Measurements from ENCODE around the gene ASCL4.
"Not testable (repeated sequence)": the region's sequence is repeated elsewhere in the genome, so short reads cannot be mapped to it uniquely, and the experiment has no call there.

ASCL4 gene

GRCh38 chr12:107774349-107775029, at the start of gene ASCL4:
Gene ASCL4 (plus strand): TSS chr12:107774704. CDS start chr12:107775219, 515 bp downstream.
- DNase-seq (ENCODE audit: low read depth in 2 of 2, low spot score in 1 of 2), result no peak

GRCh38 chr12:107727327-107727726, 47.2 kb upstream of the ASCL4 start:
- DNase-seq (ENCODE audit: low read depth in 2 of 2, low spot score in 1 of 2), result not testable (repeated sequence)

- not testable (repeated sequence) for DNase-seq (ENCODE audit: low read depth in 2 of 2, low spot score in 1 of 2)
Measured at GRCh38 chr12:107727742-107728141, 46.8 kb upstream of the ASCL4 start.

DNA sequence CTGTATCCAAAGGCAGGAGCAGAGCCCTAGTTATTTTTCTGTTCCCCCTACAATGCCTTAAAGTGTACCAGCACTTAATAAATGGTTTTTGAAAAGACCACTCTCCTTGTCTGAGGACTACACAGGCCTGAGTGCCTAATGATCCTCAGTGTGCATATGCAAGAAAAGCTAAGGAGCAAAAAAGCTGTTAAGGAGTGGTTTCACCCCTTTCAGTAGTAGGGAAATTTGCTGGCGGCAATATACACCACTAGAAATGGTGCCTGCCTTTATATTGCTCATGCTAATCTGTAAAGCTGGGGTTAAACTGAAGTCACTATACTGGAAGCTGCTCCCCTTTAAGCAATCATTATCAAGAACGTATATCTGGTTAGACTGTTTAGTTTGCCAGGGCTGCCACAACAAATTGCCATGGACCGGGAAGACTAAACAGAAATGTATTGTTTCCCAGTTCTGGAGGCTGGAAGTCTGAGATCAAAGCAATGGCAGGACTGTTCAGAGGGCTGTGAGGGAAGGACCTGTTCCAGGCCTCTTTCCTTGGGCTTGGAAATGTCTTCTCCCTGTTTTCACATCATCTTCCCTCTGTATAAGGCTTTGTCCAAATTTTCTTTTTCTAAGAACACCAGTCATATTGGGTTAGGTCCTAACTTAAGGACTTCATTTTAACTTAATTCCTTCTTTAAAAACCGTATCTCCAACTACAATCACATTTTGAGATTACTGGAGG, 43.7 kb upstream of the ASCL4 start:
- no peak for DNase-seq (ENCODE audit: low read depth in 2 of 2, low spot score in 1 of 2)

DNA sequence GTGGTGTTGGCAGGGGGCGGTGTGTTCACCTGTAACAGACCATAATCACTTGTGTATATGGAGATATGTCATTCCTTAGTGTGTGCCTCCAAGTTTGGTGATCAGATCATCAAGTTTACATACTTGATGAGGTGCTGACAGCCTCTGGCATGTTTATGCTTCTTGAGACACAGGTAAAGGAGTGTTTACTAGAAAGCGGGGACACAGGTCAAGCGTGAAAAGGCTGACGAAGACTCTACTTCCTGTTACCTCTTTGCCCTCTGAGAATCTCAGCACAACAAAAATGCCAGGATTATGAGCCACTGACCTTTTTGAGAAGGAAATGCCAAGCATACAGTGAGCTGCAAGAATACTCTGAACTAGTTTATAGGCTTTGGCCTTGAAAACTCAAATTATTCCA, 43.1 kb upstream of the ASCL4 start:
- DNase-seq (ENCODE audit: low read depth in 2 of 2, low spot score in 1 of 2), result no peak

- DNase-seq (ENCODE audit: low read depth in 2 of 2, low spot score in 1 of 2), result no peak
Measured at GRCh38 chr12:107732365-107732764, 42.1 kb upstream of the ASCL4 start.

GRCh38 chr12:107734139-107734538, 40.4 kb upstream of the ASCL4 start:
- DNase-seq (ENCODE audit: low read depth in 2 of 2, low spot score in 1 of 2), result no peak

- no peak for DNase-seq (ENCODE audit: low read depth in 2 of 2, low spot score in 1 of 2)
Measured at GRCh38 chr12:107735763-107736162, 38.7 kb upstream of the ASCL4 start.

- no peak for DNase-seq (ENCODE audit: low read depth in 2 of 2, low spot score in 1 of 2)
Measured at GRCh38 chr12:107736914-107737313, 37.6 kb upstream of the ASCL4 start.

- DNase-seq (ENCODE audit: low read depth in 2 of 2, low spot score in 1 of 2), result no peak
Measured at GRCh38 chr12:107748472-107748871, 26.0 kb upstream of the ASCL4 start.

DNA sequence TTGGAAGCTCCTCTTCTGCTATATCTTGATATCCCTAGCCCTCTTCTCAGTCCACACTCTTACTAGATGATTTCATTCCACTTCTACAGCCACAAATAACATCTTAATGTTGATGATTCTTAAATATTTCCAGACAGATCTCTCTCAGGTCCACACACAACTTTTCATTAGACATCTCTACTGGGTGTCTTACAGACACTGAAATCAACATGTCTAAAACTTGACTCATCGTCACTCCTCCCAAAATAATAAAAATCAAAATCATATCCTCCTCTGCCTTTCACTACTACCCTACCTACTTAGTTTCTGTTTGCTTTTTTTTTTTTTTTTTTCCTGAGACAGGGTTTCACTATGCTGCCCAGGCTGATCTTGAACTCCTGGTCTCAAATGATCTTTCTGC, 25.4 kb upstream of the ASCL4 start:
- no peak for DNase-seq (ENCODE audit: low read depth in 2 of 2, low spot score in 1 of 2)

DNA sequence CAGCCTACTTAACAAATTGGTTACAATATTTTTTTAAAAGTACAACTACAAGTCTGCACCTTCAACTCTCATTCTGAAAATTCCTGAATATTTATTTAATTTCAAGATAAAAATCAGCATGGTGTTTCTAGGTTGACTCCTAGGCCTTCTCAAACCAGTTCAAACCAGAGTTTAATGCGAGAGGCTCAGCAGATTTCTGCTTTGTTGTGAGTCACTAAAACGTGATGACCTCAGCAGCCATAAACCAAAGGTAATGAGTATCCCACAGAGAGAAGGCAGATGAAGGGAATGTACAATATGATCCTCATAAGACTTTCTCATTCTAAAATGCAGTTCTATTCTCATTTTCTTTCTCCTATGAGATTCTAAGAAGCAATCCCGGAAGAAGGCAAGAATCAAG, 15.1 kb upstream of the ASCL4 start:
- no peak for DNase-seq (ENCODE audit: low read depth in 2 of 2, low spot score in 1 of 2)

DNA sequence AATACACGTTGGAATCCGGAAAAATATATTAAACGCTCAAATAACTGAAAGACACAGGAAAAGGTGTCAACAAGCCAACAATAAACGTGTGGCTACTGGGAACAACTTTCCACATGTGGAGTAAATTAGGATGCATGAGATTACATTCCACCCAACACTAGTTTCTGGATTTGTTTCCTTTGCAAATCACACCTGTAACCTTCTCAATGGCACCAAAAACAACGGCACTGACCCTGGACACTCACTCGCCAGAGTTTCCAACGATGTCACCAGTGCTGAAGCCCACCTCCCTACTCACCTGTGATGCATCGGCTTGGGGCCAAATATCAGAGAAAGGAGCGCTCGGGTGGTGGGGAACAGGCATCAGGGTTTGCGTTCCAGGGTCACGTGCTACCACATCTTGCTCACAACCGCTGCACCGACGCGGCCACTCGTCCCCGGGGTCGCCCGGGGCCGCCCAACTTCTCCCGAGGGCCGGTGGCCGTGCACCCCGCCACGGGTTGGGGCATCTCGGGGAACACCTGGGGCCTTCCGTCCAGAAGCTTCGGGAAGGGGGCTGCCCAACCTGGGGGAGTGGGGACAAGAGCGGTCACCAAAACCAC, 14.2 kb upstream of the ASCL4 start:
- no peak for DNase-seq (ENCODE audit: low read depth in 2 of 2, low spot score in 1 of 2)

- peak; percentile 63 to 72 for DNase-seq (ENCODE audit: low read depth in 2 of 2, low spot score in 1 of 2)
Measured at GRCh38 chr12:107760809-107761501, 13.5 kb upstream of the ASCL4 start, which contains the start of gene PRDM4. Gene PRDM4 (minus strand): TSS chr12:107761137. CDS start chr12:107760515, 622 bp downstream.

DNA sequence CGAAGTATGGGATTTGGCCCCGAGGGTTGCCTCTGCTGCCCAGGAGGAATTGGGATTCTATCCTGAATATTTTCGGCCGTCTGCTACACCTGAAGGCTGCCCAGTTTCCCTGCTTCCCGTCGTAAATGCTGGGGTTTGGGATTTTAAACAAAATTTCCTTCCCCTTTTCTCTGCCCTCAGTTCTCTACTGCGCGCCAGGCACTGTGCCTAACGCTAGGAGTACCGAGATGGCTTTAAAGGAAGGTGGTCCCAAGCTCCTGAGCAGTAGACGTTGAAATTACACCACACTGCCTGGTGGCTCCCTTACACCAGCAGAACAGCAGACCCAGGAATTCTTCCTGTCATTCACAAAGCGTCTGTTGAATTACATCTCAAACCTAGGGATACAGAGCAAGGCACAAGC, 13.0 kb upstream of the ASCL4 start:
- no peak for DNase-seq (ENCODE audit: low read depth in 2 of 2, low spot score in 1 of 2)

- no peak for DNase-seq (ENCODE audit: low read depth in 2 of 2, low spot score in 1 of 2)
Measured at GRCh38 chr12:107762874-107763273, 11.6 kb upstream of the ASCL4 start.

- DNase-seq (ENCODE audit: low read depth in 2 of 2, low spot score in 1 of 2), result no peak
Measured at GRCh38 chr12:107764626-107765025, 9.9 kb upstream of the ASCL4 start.

DNA sequence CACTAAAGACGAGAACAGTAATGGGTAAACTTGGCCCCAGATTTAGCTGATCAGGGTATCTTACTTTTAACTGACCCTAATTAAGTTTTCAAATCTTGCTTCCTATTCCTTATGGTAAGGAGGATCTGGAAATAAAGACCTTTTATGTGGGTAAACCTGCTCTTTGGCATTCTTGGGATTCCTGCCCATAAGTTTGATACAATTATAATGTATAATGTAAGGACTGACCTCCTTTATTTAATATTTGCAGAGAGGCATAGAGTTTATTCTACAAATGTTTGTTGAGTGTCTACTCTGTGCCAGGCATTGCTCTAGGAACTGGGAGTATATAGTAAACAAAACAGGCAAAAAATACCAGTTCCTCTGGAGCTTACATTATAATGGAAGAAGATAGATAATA, 9.2 kb upstream of the ASCL4 start:
- DNase-seq (ENCODE audit: low read depth in 2 of 2, low spot score in 1 of 2), result no peak

DNA sequence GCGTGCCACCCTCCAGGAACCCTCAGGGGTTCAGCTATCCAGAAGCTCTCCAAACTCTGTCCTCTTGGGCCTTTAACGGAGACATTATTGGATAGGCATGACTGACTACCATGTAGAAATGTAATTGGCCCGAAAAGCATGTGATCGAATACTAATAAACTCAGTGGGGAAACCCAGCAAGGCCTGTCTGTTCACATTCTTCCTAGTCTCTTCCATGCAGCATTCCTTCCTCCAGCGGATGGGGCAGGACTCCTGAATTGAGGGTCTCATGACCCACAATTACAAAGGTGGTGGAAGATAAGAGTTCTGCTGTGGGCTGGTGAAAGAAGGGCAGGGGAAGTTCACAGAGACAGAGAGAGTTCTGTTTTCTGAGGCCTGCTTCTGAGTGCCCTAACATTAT, 7.0 kb upstream of the ASCL4 start:
- DNase-seq (ENCODE audit: low read depth in 2 of 2, low spot score in 1 of 2), result no peak

DNA sequence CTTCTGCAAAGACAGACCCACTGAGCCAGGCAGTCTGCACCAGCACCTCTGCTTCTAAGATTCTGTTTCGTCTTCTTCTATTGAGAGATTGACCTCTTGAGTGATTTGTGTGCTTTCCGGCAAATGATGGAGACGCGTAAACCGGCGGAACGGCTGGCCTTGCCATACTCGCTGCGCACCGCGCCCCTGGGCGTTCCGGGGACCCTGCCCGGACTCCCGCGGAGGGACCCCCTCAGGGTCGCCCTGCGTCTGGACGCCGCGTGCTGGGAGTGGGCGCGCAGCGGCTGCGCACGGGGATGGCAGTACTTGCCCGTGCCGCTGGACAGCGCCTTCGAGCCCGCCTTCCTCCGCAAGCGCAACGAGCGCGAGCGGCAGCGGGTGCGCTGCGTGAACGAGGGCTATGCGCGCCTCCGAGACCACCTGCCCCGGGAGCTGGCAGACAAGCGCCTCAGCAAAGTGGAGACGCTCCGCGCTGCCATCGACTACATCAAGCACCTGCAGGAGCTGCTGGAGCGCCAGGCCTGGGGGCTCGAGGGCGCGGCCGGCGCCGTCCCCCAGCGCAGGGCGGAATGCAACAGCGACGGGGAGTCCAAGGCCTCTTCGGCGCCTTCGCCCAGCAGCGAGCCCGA, 703 bp downstream of the ASCL4 start:
- DNase-seq (ENCODE audit: low read depth in 2 of 2, low spot score in 1 of 2), result no peak

GRCh38 chr12:107776171-107776570, 1.7 kb downstream of the ASCL4 start:
- no peak for DNase-seq (ENCODE audit: low read depth in 2 of 2, low spot score in 1 of 2)
